CD4-positive, alpha-beta T cell treated with Interleukin-21 for 1 hour (primary cell): ENCODE measurements around the gene NTN1.

ENCODE experiments used
- DNase-seq: peaks from one replicate; pipeline ENCODE4 v3.0.0-alpha.2; 2020

The NTN1 gene

DNA sequence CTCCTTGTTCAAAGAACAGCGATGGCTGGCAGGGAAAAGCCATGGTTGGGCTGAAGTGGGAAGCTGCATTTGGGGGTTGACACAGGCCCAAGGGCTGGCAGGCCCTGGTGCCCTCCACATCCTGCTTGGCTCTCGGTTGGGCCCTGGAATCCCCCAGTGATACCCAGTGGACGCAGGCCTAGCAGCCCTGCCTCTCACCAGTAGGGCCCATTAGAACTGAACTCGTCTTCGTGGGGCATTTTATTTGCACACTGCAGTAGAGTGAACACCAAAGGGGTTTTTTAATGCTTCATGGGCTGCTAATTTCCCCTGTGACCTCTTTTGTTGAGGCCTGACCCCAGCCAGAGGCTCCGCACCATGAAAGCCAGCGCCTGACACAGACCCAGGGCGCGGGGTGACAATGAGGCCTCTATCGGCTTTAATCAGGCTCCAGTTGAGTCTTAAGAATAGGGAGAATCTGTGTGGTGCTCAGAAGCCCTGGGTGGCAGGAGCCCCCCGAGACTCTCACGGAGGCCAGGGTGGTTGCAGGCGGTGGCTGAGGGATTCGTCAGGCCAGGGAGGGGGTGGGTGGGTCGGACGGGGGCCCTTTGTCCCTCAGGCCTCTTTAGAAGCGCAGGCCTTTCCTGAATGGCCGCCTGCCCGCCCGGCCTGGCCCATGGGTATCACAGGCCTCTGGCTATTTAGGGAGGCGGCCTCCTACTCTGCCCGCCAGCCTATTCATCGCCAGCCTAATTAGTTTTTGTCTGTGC is 199.3 kb downstream of the NTN1 start:
- no peak for DNase-seq

- DNase-seq, result no peak
Observed at GRCh38 chr17:9221147-9221921, 200.0 kb downstream of the NTN1 start.

DNA sequence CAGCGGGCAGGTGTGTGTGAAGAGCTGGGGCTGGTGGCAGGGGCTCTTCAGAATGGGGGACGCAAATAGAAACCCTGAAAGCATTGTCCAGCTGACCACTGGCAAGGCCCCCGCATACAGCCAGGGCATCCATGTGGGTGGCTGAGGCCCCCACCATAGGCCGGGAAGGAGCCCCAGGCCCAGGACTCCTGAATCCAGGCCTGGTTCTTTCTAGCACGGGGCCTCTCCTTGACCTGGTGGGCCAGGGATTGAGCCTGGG is 200.5 kb downstream of the NTN1 start:
- no peak for DNase-seq

DNA sequence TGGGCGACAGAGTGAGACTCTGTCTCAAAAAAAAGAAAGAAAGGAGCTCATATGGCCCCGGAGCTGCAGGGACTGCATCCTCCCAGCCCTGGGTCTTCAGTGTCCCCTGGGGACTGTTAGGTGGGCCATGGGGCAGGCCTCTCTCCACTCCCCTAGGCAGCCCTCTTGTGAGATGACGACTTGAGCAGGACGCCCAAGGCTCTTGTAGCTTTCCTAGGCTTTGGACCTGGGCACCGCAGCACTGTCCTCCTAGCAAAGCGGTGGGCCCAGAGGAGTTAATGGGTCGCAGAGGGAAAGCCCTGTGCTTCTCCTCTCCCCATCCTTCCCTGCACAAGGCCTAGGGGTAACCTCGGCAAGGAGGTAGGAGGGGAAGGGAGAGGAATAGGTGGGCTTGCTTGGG is 202.2 kb downstream of the NTN1 start:
- DNase-seq, result no peak

- no peak for DNase-seq
Observed at GRCh38 chr17:9224485-9224884, 203.2 kb downstream of the NTN1 start.

- no peak for DNase-seq
Observed at GRCh38 chr17:9225305-9226101, 204.2 kb downstream of the NTN1 start.

GRCh38 chr17:9226130-9226793 is 205.0 kb downstream of the NTN1 start:
- no peak for DNase-seq

GRCh38 chr17:9226794-9227135 is 205.5 kb downstream of the NTN1 start:
- peak; percentile 35 for DNase-seq

DNA sequence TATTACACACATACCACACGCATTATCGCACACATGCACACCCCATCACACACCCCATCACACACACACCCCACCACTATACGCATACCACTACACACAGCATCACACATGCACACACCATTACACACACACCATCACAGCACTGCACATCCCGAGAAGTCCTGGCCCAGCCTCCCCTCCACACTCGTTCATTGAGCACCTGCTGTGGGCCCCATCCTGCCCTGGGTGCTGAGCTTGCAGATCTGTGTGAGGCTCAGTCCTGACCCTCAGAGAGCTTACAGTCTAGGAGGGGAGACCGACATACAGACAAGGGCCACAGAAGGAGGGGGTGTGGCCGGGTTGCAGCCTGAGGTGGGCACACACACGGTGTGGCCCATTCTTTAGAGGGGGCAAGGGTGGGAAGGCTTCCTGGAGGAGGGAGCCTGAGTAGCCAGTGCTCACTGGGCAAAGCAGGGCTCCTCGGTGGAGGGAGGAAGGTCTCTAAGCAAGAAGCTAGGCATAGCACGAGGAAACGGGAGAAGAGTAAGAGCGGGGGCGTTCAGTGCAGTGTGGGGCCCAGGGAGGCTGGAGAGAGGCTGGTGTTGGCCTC is 206.6 kb downstream of the NTN1 start:
- DNase-seq, result no peak

GRCh38 chr17:9228408-9229159 is 207.3 kb downstream of the NTN1 start:
- no peak for DNase-seq

- DNase-seq, result no peak
Observed at GRCh38 chr17:9229160-9229825, 208.0 kb downstream of the NTN1 start.

DNA sequence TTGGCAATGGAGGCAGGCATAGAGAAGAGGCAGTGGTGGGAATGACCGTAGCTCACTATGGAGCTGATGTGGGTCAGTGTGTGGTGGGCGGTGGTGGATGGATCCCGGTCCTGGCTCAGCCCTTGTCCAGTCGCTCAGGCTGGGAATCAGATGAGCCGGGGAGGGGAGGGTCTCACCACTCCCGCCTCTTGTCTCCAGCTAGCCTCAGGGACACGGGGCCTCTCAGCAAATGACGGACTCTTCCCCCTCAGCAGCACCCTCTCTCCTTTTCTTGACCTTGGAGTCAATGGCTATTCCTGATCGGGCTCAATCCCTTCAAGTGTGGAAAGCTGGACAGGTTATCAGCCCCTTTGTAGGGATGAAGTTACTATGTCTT is 208.5 kb downstream of the NTN1 start:
- no peak for DNase-seq

- no peak for DNase-seq
Observed at GRCh38 chr17:9230346-9230745, 209.0 kb downstream of the NTN1 start.

DNA sequence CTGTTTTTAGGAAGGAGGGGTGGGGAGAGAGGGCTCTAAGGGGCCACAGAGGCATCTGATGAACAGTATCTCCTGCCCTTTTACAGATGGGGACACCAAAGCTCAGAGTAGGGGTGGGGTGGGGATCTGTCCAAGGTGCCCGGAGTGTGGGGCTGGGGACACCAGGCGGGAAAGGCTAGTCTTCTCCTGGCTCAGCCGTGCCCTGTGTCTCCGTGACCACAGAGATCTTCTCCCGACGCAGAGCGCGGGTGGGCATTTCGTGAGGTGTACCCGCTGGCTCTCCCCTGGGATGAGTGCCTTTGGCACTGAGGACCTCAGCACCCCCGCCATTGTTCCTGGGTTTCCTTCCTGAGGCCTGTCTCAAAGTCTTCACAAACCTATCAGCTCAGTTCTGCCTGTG is 209.6 kb downstream of the NTN1 start:
- no peak for DNase-seq

DNA sequence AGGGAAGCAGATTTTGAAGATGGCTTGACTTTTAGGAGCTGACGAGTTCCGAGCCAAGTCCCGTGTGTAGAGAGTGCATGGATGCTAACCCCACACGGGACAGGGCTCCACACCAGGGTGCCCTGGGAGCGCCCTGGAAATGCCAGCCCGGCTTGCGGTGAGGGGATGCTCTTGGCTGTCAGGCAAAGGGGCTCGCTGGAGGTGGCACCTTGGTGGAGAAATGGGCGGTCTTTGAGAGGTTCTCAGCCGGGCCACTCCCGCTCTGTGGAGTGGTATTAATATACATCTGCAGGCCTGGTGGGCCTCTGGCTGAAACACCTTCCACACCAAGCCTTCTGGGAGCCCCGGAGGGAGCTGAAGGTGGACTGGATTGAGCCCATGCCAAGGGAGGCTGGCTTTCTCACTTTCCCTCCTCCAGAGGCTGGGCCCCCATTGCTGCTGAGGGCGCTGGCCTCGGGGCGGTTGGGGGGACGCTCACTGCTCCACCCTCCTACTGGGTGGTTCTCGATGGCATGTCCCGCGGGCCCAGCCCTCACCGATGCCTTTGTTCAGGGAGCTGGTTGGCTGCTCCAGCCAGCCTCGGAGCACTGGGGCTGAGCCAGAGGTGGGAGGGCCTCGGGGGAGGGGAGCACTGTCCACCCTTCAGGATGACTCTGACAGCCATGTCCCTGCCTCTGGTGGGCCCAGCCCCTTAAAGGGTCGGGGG is 210.3 kb downstream of the NTN1 start:
- no peak for DNase-seq

DNA sequence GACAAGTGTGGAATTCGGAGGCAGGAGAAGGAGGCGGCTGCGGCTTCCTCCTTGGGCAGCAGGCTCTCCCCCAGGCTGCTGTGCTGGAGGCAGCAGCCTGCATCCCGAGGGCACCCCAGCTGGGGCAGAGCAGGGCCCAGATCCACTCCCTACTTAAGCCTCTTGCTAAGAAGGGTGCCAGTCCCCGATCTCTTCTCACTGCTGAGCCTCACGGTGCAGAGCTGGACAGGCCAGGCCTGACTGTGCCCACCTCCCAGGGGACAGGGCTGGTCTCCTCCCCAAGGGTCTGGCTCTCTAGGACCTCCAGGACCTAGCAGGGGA is 210.8 kb downstream of the NTN1 start:
- no peak for DNase-seq

DNA sequence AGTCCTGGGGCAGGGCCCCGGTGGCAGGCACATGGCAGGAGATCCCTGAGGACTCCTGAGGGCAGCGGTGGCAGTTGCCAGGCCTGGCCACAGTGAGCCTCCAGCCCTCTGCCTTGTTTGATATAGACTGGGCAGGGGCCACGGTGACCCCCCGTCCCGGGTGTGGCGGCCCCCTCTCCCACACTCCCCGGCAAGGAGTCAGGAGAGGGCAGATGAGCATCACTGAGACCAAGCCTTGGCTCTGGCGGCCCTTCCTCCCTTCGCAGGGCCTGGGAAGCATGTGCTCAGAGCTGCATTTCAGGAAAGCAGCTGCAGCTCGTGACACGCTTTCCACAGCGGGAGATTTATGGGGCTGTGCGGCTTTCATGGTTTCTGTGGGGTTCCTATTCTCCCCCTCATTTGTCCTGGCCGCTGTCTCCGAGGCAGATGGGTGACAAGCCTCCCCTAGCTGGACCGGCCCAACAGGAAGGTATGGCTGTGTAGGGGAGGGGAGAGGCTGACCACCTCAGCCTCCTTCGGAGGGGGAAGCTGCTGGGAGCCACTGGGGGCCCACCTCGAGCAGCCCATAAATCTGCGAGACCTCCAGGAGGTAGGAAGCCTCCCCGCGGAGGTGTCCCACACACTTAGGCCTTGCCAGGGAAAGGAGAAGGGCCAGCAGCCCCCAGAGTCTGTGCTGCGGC is 211.4 kb downstream of the NTN1 start:
- no peak for DNase-seq

DNA sequence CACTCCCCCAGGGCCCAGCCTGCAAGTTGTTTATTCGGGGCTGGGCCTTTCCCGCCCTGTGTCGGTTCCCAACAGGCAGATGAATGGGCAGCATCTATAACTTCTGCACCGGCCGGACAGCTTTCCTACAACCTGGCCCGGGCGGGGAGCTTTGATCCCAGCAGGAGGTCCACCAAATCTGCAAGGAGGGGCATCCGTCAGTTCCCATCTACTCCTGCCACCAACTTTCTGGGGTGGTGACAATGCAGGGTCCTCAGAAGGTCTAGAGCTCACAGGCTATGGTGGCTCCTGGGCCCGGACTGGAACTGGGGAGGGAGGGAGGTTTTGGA is 211.9 kb downstream of the NTN1 start:
- no peak for DNase-seq

DNA sequence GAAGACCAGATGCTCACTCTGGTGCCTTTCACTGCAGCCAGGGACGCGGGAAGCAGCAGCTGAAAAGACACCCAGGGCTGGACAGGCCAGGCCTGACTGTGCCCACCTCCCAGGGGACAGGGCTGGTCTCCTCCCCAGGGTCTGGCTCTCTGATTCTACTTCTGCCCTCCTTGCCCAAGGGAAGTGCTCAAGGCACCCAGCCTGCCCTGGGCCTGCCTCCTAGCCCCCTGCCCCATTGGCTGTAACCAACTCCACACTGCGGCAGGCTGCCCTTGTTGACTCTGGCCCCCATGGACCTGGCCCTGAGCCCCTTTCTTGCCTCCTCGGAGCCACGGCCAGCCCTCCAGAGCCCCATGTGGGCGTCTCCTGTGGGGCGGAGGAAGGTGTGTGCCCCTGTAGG is 212.5 kb downstream of the NTN1 start:
- no peak for DNase-seq

DNA sequence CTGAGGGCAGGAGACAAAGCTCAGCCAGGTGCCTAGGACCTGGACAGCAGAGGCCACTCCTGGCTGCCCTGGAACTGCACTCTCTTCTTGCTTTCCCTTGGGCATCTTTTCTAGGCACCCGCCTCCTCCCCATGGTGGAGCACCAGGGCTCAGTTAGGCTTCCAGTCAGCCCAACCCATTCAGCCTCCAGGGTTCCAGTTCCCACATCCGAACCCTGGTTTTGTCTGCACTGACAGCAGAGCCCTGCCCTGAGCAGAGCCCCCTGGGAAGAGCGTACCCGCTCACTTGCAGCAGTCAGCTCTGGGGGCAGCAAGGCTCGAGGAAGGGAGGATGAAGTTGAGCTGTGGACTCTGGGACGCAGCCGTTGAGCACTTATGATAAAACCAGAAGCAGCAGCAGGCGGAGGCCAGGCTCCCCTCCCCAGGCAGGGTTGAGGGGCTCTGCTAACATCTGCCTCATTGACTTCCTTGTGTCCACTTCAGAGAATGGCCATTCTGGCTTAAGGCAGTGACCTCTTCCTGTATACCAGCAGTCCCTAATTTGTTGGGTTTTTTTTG is 213.2 kb downstream of the NTN1 start:
- no peak for DNase-seq

- DNase-seq, result no peak
Observed at GRCh38 chr17:9235346-9235745, 214.0 kb downstream of the NTN1 start.
